Activated naive CD4-positive, alpha-beta T cell treated with anti-CD3 and anti-CD28 coated beads, Interleukin-2, amount 10 ng/mL, durations not matched to agents 7 days and 5 days (primary cell): Measurements from ENCODE around the gene SERPINB11.
"Not testable (repeated sequence)": the region's sequence is repeated elsewhere in the genome, so short reads cannot be mapped to it uniquely, and the experiment has no call there.

Experiments
- CTCF ChIA-PET: fragments of 350-600 bp; sonication (Branson Sonifier 250); formaldehyde crosslinking; loops from one replicate; lab custom pipeline; 2021; ENCODE audit warnings: antibody characterized with exemption; lab: Charles Lee
- DNase-seq: peaks from one replicate; pipeline ENCODE4 v3.0.0-alpha.2; 2020
- H3K27ac Mint-ChIP-seq: one replicate; pipeline ENCODE4 v1.8.0; 2021; ENCODE audit warnings: mild to moderate bottlenecking, moderate library complexity, mixed read lengths
- H3K27me3 Mint-ChIP-seq: one replicate; pipeline ENCODE4 v1.8.0; 2021; ENCODE audit warnings: mild to moderate bottlenecking, mixed read lengths
- H3K36me3 Mint-ChIP-seq: one replicate; pipeline ENCODE4 v1.8.0; 2021; ENCODE audit warnings: mixed read lengths
- H3K4me1 Mint-ChIP-seq: one replicate; pipeline ENCODE4 v1.8.0; 2021; ENCODE audit warnings: mixed read lengths
- H3K4me3 Mint-ChIP-seq: one replicate; pipeline ENCODE4 v1.8.0; 2021; ENCODE audit warnings: mild to moderate bottlenecking, moderate library complexity, mixed read lengths
- H3K9me3 Mint-ChIP-seq: one replicate; pipeline ENCODE4 v1.8.0; 2021; ENCODE audit warnings: mixed read lengths

SERPINB11 gene

DNA sequence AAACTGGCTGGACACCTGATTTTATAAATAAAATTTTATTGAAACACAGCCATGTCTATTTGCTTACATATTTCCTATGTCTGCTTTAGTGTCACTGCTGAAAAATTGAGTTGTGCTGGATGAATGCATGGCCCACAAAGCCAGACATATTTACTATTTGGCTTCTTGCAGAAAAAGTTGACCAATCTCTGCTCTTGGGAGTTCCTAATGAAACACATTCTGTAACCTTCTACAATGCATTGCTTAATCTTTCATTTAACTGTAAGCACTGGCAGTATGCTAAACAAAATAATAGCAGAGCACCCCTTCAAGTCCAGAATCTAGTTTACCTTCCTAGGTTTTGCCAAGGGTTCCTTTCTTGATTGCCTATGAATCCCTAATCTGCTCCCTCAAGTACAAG is 54.8 kb downstream of the SERPINB11 start:
- Mint-ChIP-seq H3K4me3 (no peak overlapping the region), H3K27me3 (no peaks in the 10 kb centered on the region), H3K36me3 (no peaks in the 10 kb centered on the region), H3K27ac (no peak overlapping the region), H3K4me1 (no peaks in the 10 kb centered on the region), H3K9me3 (peaks cover 10% of the 10 kb centered on the region)
- DNase-seq: no peak
- CTCF ChIA-PET: no interaction called here

DNA sequence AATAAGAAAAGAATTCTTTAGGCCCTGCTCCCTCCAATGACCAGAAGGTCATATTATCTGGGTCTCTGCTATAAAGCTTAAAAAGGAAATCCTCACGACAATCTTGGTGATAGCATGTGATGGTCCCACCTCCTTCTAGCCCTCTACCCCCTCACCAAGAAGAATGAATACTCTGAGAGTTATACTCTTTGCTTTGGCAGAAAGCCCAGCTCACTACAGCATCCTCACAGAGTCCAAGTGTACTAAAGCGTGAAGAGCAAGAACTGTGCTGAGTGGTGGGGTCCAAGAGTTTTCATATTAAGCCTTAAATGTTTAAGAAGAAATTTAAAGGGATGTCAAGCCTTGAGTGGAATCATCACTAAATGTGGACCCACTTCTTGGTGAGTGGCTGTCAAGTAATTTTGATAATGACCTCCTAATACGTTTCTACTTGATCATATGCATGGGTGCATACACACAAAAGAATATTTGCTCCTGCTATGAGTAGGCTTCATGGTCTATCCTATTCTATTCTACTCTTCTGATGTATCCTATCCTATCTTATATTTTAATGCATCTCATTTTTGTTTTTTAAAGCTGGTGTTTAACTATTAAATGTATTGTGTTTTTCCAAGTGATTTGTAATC is 56.0 kb downstream of the SERPINB11 start:
- H3K9me3 Mint-ChIP-seq: peaks cover 10% of the 10 kb centered on the region
- H3K4me3 Mint-ChIP-seq: no peak overlapping the region
- CTCF ChIA-PET: no interaction called here

DNA sequence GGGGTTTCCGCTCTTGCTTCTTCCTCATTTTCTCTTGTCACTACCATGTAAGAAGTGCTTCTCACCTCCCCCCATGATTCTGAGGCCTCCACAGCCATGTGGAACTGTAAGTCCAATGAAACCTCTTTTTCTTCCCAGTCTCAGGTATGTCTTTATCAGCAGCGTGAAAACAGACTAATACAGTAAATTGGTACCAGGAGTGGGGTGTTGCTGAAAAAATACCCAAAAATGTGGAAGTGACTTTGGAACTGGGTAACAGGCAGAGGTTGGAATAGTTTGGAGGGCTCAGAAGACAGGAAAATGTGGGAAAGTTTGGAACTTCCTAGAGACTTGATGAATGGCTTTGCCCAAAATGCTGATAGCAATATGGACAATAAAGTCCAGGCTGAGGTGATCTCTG is 57.0 kb downstream of the SERPINB11 start:
- H3K27me3 Mint-ChIP-seq, DNase-seq, H3K27ac Mint-ChIP-seq, H3K4me3 Mint-ChIP-seq, CTCF ChIA-PET, H3K36me3 Mint-ChIP-seq, H3K4me1 Mint-ChIP-seq: not testable (repeated sequence)
- H3K9me3 Mint-ChIP-seq: peaks cover 10% of the 10 kb centered on the region

More for the DNA sequence above, 56.0 kb downstream of the SERPINB11 start:
- no peaks in the 10 kb centered on the region for H3K27me3 Mint-ChIP-seq
- H3K36me3 Mint-ChIP-seq: no peaks in the 10 kb centered on the region
- no peak overlapping the region for H3K27ac Mint-ChIP-seq
- H3K4me1 Mint-ChIP-seq: no peaks in the 10 kb centered on the region
- no peak for DNase-seq

- H3K27ac Mint-ChIP-seq: no peak overlapping the region
Observed at GRCh38 chr18:63762518-63762917, 59.8 kb downstream of the SERPINB11 start.

GRCh38 chr18:63763831-63764600 is 61.3 kb downstream of the SERPINB11 start:
- no peak for DNase-seq
- Mint-ChIP-seq H3K27me3 (no peaks in the 10 kb centered on the region), H3K27ac (no peak overlapping the region), H3K4me1 (no peaks in the 10 kb centered on the region), H3K4me3 (no peak overlapping the region), H3K36me3 (no peaks in the 10 kb centered on the region), H3K9me3 (peaks cover 10% of the 10 kb centered on the region)
- CTCF ChIA-PET: no interaction called here

More at GRCh38 chr18:63762518-63762917, 59.8 kb downstream of the SERPINB11 start:
- DNase-seq: no peak
- no peaks in the 10 kb centered on the region for H3K27me3 Mint-ChIP-seq
- no peaks in the 10 kb centered on the region for H3K4me1 Mint-ChIP-seq
- CTCF ChIA-PET: no interaction called here
- H3K9me3 Mint-ChIP-seq: peaks cover 10% of the 10 kb centered on the region
- no peak overlapping the region for H3K4me3 Mint-ChIP-seq
- no peaks in the 10 kb centered on the region for H3K36me3 Mint-ChIP-seq

GRCh38 chr18:63765837-63766236 is 63.1 kb downstream of the SERPINB11 start:
- Mint-ChIP-seq H3K4me3 (no peak overlapping the region), H3K27me3 (no peaks in the 10 kb centered on the region), H3K4me1 (no peaks in the 10 kb centered on the region), H3K27ac (no peak overlapping the region), H3K36me3 (no peaks in the 10 kb centered on the region), H3K9me3 (no peaks in the 10 kb centered on the region)
- CTCF ChIA-PET: no interaction called here
- DNase-seq: no peak
